ENCODE measurements around the gene CPD. TPM values are rescaled to one million over a fixed set of nuclear protein-coding genes. Genes with fewer than 3 reads are reported as not detected.

The CPD gene
- total and polyA plus RNA-seq, 9 of the 15 experiments (the other 6 are each of a cell fraction or from before 2014, with no cell fraction given): 4.5 to 24.4 (median 20.4) TPM

GRCh38 chr17:30351735-30352134, 27.0 kb upstream of the CPD start (continued):
- peak; percentile 85 for TF ChIP-seq ZBTB40 (IDR thresholded peaks at IDR 0.05)
- TF ChIP-seq ZBTB40 (CRISPR knock-in tag; IDR thresholded peaks at IDR 0.05): peak; percentile 81
- TF ChIP-seq TRIM24 (IDR thresholded peaks at IDR 0.05): peak; percentile 74 to 88; a peak in 2 of 4 replicates
- TF ChIP-seq TRIM28 (IDR thresholded peaks at IDR 0.05): peak; percentile 62; the same call in 1 of the 2 replicates
- TF ChIP-seq ZBTB43 (CRISPR knock-in tag; IDR thresholded peaks at IDR 0.05): no peak
- no peak for TF ChIP-seq ZNF140 (CRISPR knock-in tag; IDR thresholded peaks at IDR 0.05)
